KMS-11 (cell line): Measurements from ENCODE around the gene SPAG6.

Source experiments
- H2AFZ ChIP-seq: fragments of 200-600 bp; sonication (generic); 2 replicates; pipeline ENCODE4 v1.6.1; 2016; ENCODE audit warnings: antibody characterized with exemption, mixed run types, low read depth
- H3K27ac ChIP-seq: fragments of 200-600 bp; sonication (generic); 2 replicates; pipeline ENCODE4 v1.6.1; 2016; ENCODE audit warnings: mild to moderate bottlenecking, mixed run types
- H3K27me3 ChIP-seq: fragments of 200-600 bp; sonication (generic); 2 replicates; pipeline ENCODE4 v1.6.1; 2017; ENCODE audit warnings: mild to moderate bottlenecking, low read depth, mixed run types, moderate library complexity; ENCODE audit not compliant: insufficient read depth
- H3K36me3 ChIP-seq: fragments of 200-600 bp; sonication (generic); 2 replicates; pipeline ENCODE4 v1.6.1; 2017; ENCODE audit warnings: mild to moderate bottlenecking, mixed run types; ENCODE audit not compliant: insufficient read depth
- H3K4me1 ChIP-seq: fragments of 200-600 bp; sonication (generic); 2 replicates; pipeline ENCODE4 v1.6.1; 2016; ENCODE audit warnings: mild to moderate bottlenecking, low read depth, mixed run types; ENCODE audit not compliant: poor library complexity, severe bottlenecking
- H3K4me2 ChIP-seq: fragments of 200-600 bp; sonication (generic); 2 replicates; pipeline ENCODE4 v1.7.0; 2016; ENCODE audit warnings: mild to moderate bottlenecking, mixed run types
- H3K4me3 ChIP-seq: fragments of 200-600 bp; sonication (generic); IDR thresholded peaks from 2 replicates; pipeline ENCODE4 v1.6.1; 2017; ENCODE audit warnings: low read depth, low read length, mixed read lengths; ENCODE audit not compliant: insufficient read depth
- H3K79me2 ChIP-seq: fragments of 200-600 bp; sonication (generic); 2 replicates; pipeline ENCODE4 v1.6.1; 2016; ENCODE audit warnings: low read depth, mixed run types; ENCODE audit not compliant: insufficient read depth
- H3K9ac ChIP-seq: fragments of 200-600 bp; sonication (generic); 2 replicates; pipeline ENCODE4 v1.6.1; 2016; ENCODE audit warnings: mild to moderate bottlenecking, mixed run types
- H4K20me1 ChIP-seq: fragments of 200-600 bp; sonication (generic); 2 replicates; pipeline ENCODE4 v1.6.1; 2016; ENCODE audit warnings: mild to moderate bottlenecking, mixed run types; ENCODE audit not compliant: insufficient read depth
- CTCF ChIP-seq: fragments of 200-600 bp; sonication (generic); conservative IDR thresholded peaks from 2 replicates; pipeline ENCODE4 v1.6.1; 2017; ENCODE audit warnings: low read depth, mild to moderate bottlenecking, antibody characterized with exemption, low read length, moderate library complexity, mixed read lengths

The SPAG6 gene

GRCh38 chr10:22321156-22321923, 24.0 kb upstream of the SPAG6 start:
- Histone ChIP-seq H3K9ac (peak overlapping the region; percentile 95), H3K4me3 (no peak overlapping the region), H3K79me2 (peaks cover 79% of the 10 kb centered on the region), H2AFZ (no peak overlapping the region), H4K20me1 (no peaks in the 10 kb centered on the region), H3K4me2 (no peak overlapping the region), H3K27me3 (peaks cover 17% of the 10 kb centered on the region), H3K4me1 (peaks cover 32% of the 10 kb centered on the region), H3K36me3 (peaks cover 5% of the 10 kb centered on the region; the same call in 1 of the 2 replicates), H3K27ac (peak overlapping the region; percentile 90)
- TF ChIP-seq CTCF, result no peak

- peaks cover 17% of the 10 kb centered on the region for H3K27me3 ChIP-seq
- H2AFZ ChIP-seq, result no peak overlapping the region
- H3K79me2 ChIP-seq, result peaks cover 79% of the 10 kb centered on the region
- no peak overlapping the region for H3K4me3 ChIP-seq
- peak overlapping the region; percentile 85 for H3K27ac ChIP-seq
- H3K9ac ChIP-seq, result peak overlapping the region; percentile 99
- TF ChIP-seq CTCF, result no peak
- peaks cover 38% of the 10 kb centered on the region for H3K4me1 ChIP-seq
- H3K36me3 ChIP-seq, result peaks cover 5% of the 10 kb centered on the region; the same call in 1 of the 2 replicates
- H4K20me1 ChIP-seq, result no peaks in the 10 kb centered on the region
- H3K4me2 ChIP-seq, result peak overlapping the region; percentile 96
These were observed 23.2 kb upstream of the SPAG6 start for GRCh38 chr10:22321924-22322640.

- Histone ChIP-seq H3K9ac (peak overlapping the region; percentile 99), H3K27me3 (peaks cover 17% of the 10 kb centered on the region), H3K27ac (peak overlapping the region; percentile 85)
These were observed 22.6 kb upstream of the SPAG6 start for GRCh38 chr10:22322641-22323160.

More at GRCh38 chr10:22322641-22323160, 22.6 kb upstream of the SPAG6 start:
- Histone ChIP-seq H2AFZ (no peak overlapping the region), H3K4me3 (no peak overlapping the region), H3K4me1 (peaks cover 42% of the 10 kb centered on the region), H3K79me2 (peaks cover 79% of the 10 kb centered on the region), H3K36me3 (peaks cover 11% of the 10 kb centered on the region; the same call in 1 of the 2 replicates), H4K20me1 (no peaks in the 10 kb centered on the region), H3K4me2 (peak overlapping the region; percentile 96)
- TF ChIP-seq CTCF, result no peak
